ENCODE data around the gene GRK6.

The GRK6 gene

GRCh38 chr5:177489119-177489716, 62.7 kb downstream of the GRK6 start:
- Histone ChIP-seq H3K4me3 (no peak overlapping the region), H3K36me3 (peaks cover 66 to 84% (median 71%) of the 10 kb centered on the region in 3 donors), H3K4me1 (peaks cover 7 to 66% (median 57%) of the 10 kb centered on the region in 4 donors), H3K27me3 (no peaks in the 10 kb centered on the region), H3K9me3 (no peaks in the 10 kb centered on the region), H3K27ac (peak overlapping the region; percentile 92 to 100)
- intact Hi-C loops (cut with DNase I; ENCODE audit: low total_unique reads): no loop called here
- no peak for TF ChIP-seq CTCF (IDR thresholded peaks at IDR 0.05)
- no peak for DNase-seq

GRCh38 chr5:177490311-177490991, 64.0 kb downstream of the GRK6 start:
- intact Hi-C loops (cut with DNase I; ENCODE audit: low total_unique reads): no loop called here
- Histone ChIP-seq H3K27ac (peak overlapping the region; percentile 92 to 100), H3K4me1 (peaks cover 7 to 66% (median 62%) of the 10 kb centered on the region in 4 donors), H3K4me3 (no peak overlapping the region), H3K27me3 (no peaks in the 10 kb centered on the region), H3K9me3 (no peaks in the 10 kb centered on the region), H3K36me3 (peaks cover 61 to 72% (median 63%) of the 10 kb centered on the region in 3 donors)
- TF ChIP-seq CTCF (IDR thresholded peaks at IDR 0.05): no peak
- DNase-seq: no peak

DNA sequence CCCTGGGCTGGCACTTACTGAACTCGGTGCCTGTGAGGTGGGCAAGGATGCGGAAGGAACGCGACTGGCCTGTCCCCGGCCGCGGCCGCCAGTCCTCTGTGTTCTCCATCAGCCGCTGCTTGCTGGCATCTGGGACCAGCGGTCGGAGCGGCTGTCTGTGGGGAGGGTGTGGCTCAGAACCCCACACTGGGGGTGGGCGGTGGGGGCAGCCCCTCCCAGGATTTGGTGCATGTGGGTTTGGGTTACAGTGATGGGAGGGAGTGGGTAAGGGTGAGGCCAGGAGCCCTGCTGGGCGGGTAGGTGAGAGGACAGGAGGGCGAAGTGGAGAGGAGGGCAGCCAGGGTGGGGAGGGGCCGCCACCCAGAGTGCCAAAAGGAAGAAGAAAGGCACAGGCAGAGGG, 64.5 kb downstream of the GRK6 start:
- no peak for TF ChIP-seq CTCF (IDR thresholded peaks at IDR 0.05)
- DNase-seq: no peak
- Histone ChIP-seq H3K9me3 (no peaks in the 10 kb centered on the region), H3K27me3 (no peaks in the 10 kb centered on the region), H3K4me1 (peaks cover 7 to 70% (median 66%) of the 10 kb centered on the region in 4 donors), H3K36me3 (peaks cover 57 to 67% (median 59%) of the 10 kb centered on the region in 3 donors), H3K4me3 (no peak overlapping the region), H3K27ac (peak overlapping the region; percentile 92 to 100)
- intact Hi-C loops (cut with DNase I; ENCODE audit: low total_unique reads): no loop called here

DNA sequence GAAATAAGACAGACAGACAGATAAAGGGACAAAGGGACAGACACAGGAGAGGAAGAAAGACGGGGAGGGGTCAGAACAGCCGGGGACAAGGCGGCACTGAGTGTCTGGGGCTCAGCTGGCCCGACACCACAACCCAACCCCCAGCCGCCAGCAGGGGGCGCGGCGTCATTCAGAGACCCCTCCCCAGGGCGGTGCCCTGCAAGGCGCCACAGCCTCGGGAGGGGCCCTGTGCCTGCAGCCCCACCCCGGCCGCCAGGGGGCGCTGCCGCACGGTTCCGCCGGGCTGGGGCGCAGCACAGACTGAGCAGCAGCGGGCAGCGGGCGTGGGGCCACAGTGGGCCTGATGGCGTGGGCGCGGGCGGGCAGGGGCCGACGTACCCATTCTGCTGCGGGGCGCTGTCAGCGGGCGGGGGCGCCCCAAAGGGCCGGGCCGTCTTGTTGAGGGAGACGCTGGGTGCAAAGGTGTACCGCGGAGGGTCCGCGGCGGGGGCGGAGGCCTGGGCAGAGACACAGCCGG, 65.0 kb downstream of the GRK6 start:
- intact Hi-C loops (cut with DNase I; ENCODE audit: low total_unique reads): no loop called here
- peak overlapping the region; percentile 83 to 100 for H3K4me3 ChIP-seq
- H3K36me3 ChIP-seq: peaks cover 52 to 62% (median 58%) of the 10 kb centered on the region in 3 donors
- H3K4me1 ChIP-seq: peaks cover 7 to 75% (median 69%) of the 10 kb centered on the region in 4 donors
- peak in 1 of 2 donors; percentile 81 for DNase-seq
- H3K27ac ChIP-seq: peak overlapping the region; percentile 92 to 100
- no peaks in the 10 kb centered on the region for H3K9me3 ChIP-seq
- no peaks in the 10 kb centered on the region for H3K27me3 ChIP-seq
- peak; percentile 85 to 93 for TF ChIP-seq CTCF (IDR thresholded peaks at IDR 0.05)

DNA sequence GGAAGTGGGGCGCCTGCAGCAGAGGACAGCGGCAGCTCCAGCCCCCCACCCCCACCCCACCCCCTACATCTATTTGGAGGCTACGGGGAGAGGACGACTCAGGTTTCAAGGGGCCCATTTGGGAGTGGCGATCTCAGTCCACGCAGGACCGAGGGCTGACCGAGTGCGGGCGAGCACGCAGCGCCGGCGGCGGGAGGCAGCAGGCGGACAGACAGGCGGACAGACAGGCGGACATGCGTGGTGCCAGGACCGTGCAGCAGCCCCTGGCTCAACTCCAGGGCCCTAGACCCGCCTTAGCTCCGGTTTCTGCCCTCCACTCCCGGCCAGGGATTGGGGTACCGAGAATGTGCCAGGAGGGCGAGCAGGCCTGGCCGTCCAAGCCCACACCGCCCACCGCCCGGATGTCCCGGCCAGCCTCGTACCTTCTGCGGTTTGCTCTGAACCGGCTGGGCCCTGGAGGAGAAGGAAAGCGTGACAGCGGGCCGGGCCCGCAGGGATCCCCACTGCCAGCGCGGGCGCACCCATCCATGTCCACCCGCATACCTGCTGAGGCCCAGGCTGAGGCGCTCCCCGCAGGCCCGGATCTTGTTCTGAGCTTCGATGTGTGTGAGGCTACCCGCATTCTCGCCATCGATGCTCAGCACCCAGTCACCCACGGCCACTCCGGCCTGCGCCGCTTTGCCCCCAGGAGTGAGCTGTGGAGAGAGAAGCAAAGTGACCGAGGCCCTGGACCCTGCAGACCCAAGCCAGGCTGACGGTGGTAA, 65.7 kb downstream of the GRK6 start:
- H3K36me3 ChIP-seq: peaks cover 50 to 55% (median 52%) of the 10 kb centered on the region in 3 donors
- intact Hi-C loops (cut with DNase I; ENCODE audit: low total_unique reads): loop anchor here (2.0 kb wide), 1 partner anchor 35 kb away; no protein-coding TSS in a partner anchor
- no peak for DNase-seq
- H3K27ac ChIP-seq: peak overlapping the region; percentile 92 to 100
- peaks cover 7 to 77% (median 70%) of the 10 kb centered on the region in 4 donors for H3K4me1 ChIP-seq
- H3K9me3 ChIP-seq: no peaks in the 10 kb centered on the region
- peak overlapping the region; percentile 83 to 100 for H3K4me3 ChIP-seq
- no peak for TF ChIP-seq CTCF (IDR thresholded peaks at IDR 0.05)
- H3K27me3 ChIP-seq: no peaks in the 10 kb centered on the region
